Common myeloid progenitor, CD34-positive (primary cell): ENCODE data around the gene FAM53A.

Source experiments
- CTCF ChIA-PET: fragments of 350-600 bp; sonication (Branson Sonifier 250); formaldehyde crosslinking; loops from one replicate; lab custom pipeline; 2021; ENCODE audit warnings: antibody characterized with exemption; lab: Charles Lee
- POLR2A ChIA-PET: fragments of 350-600 bp; sonication (Branson Sonifier 250); formaldehyde crosslinking; loops from one replicate; lab custom pipeline; 2021; ENCODE audit warnings: antibody characterized with exemption; lab: Charles Lee
- DNase-seq, 3 donors: peaks; one replicate each; pipeline versions ENCODE4 v3.0.0 to v3.0.0-alpha.2; 2013
- H3K27ac ChIP-seq, 2 experiments: 1 replicate in 1 of 2; 2 replicates in 1 of 2; pipeline ENCODE4 v1.7.0; 2013; ENCODE audit warnings: inconsistent platforms in 2 of 2, low read length in 2 of 2, mild to moderate bottlenecking in 2 of 2, low read depth in 1 of 2, moderate library complexity in 1 of 2; ENCODE audit not compliant: severe bottlenecking in 2 of 2, insufficient read depth in 1 of 2, poor library complexity in 1 of 2
- H3K27me3 ChIP-seq, 5 experiments: replicated peaks in 2 of 5; 1 replicate in 3 of 5; 2 replicates in 2 of 5; pipeline versions ENCODE4 v1.6.1 to v1.7.0; 2013; ENCODE audit warnings: low read length in 4 of 5, mild to moderate bottlenecking in 2 of 5, moderate library complexity in 2 of 5, inconsistent platforms in 1 of 5; ENCODE audit not compliant: insufficient read depth in 5 of 5, control insufficient read depth in 4 of 5
- H3K36me3 ChIP-seq, 4 experiments: 1 replicate in 2 of 4; 2 replicates in 2 of 4; pipeline versions ENCODE4 v1.6.1 to v1.7.0; 2013; ENCODE audit warnings: low read length in 3 of 4, control low read depth in 1 of 4, mild to moderate bottlenecking in 1 of 4; ENCODE audit not compliant: control insufficient read depth in 4 of 4, insufficient read depth in 4 of 4
- H3K4me1 ChIP-seq, 4 experiments: 1 replicate in 3 of 4; 2 replicates in 1 of 4; pipeline versions ENCODE4 v1.6.1 to v1.7.1; 2013; ENCODE audit warnings: low read length in 3 of 4, mild to moderate bottlenecking in 3 of 4, control low read depth in 1 of 4, inconsistent platforms in 1 of 4, moderate library complexity in 1 of 4; ENCODE audit not compliant: control insufficient read depth in 4 of 4, insufficient read depth in 4 of 4; ENCODE audit errors: control extremely low read depth in 1 of 4
- H3K4me3 ChIP-seq, 7 experiments: 1 replicate in 4 of 7; 2 replicates in 3 of 7; pipeline versions ENCODE4 v1.5.1 to v1.7.0; 2013; ENCODE audit warnings: mild to moderate bottlenecking in 7 of 7, low read length in 6 of 7, moderate library complexity in 6 of 7, inconsistent platforms in 2 of 7, low read depth in 2 of 7, control low read depth in 1 of 7; ENCODE audit not compliant: insufficient read depth in 4 of 7, control insufficient read depth in 1 of 7; ENCODE audit errors: extremely low read depth in 1 of 7
- H3K9me3 ChIP-seq, 5 experiments: 1 replicate in 4 of 5; 2 replicates in 1 of 5; pipeline versions ENCODE4 v1.6.1 to v1.7.1; 2013; ENCODE audit warnings: low read length in 4 of 5, mild to moderate bottlenecking in 2 of 5, inconsistent platforms in 1 of 5, low read depth in 1 of 5, moderate library complexity in 1 of 5; ENCODE audit not compliant: control insufficient read depth in 4 of 5, insufficient read depth in 2 of 5; ENCODE audit errors: control extremely low read depth in 1 of 5
- WGBS: methylation state at CpG from one replicate; pipeline ENCODE4 v1.1.5; 2013; ENCODE audit not compliant: insufficient coverage; 5-methylcytosine and 5-hydroxymethylcytosine counted together

FAM53A gene

DNA sequence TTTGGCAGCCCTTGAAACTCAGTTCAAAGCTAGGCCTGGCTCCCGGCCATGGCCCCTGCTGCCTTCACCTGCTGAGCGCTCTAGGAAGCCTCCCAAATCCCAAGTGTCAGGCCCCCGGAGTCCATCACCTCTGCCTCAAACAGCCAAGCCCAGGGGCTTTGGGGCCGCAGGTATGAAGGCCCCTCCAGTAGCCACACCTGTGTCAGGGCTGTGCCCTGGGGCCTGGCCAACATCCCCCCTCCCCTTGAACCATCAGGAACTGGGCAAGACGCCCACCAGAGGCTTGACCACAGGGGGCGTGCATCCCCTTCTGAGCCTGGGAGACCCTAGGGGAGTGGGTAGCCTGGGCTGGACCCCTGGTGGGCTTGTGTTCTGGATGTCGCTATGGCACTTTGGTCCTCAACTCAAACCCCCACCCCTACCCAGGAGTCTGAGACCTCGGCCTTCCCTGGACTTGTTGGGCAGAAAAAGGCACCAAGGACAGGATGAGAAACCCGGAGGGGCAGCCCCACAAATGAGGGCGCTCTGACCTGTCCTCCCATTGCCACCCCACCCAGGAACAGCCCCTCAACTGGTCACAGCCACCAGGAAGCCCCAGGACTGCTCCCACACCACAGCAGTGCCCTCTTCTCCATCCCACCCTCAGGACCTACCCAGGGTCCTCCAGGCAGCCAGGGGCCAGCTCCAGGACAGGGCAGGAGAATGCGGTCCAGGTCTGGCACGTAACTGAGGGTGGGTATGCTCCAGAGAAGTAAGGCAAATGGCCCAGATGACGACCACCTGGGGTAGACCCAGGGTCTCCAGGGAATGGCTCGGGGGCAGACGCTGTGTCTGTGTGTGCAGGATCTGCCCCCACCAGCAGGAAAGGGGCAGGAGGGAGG, 32.2 kb upstream of the FAM53A start:
- ChIA-PET CTCF (interaction anchor here (29.6 kb wide), 1 partner anchor 10 kb away, joined by 705 read pairs; the partner anchor contains the start of genes TACC3 and TMEM129), POLR2A (interaction anchor here (0.6 to 1.0 kb wide), 2 partner anchors 8 to 10 kb away, joined by 3 to 5 read pairs; no protein-coding TSS in a partner anchor)
- H3K27me3 ChIP-seq = no peaks in the 10 kb centered on the region
- 89% methylated on average over 13 of the region's 15 CpGs for WGBS
- DNase-seq = no peak
- peak overlapping the region in 1 of 2 experiments; percentile 97 for H3K27ac ChIP-seq
- H3K4me3 ChIP-seq = peak overlapping the region in 1 of 7 experiments; percentile 91
- peaks cover 10 to 69% (median 59%) of the 10 kb centered on the region in 4 experiments for H3K4me1 ChIP-seq
- H3K36me3 ChIP-seq = peaks cover 0 to 40% (median 17%) of the 10 kb centered on the region in 4 experiments
- H3K9me3 ChIP-seq = no peaks in the 10 kb centered on the region

DNA sequence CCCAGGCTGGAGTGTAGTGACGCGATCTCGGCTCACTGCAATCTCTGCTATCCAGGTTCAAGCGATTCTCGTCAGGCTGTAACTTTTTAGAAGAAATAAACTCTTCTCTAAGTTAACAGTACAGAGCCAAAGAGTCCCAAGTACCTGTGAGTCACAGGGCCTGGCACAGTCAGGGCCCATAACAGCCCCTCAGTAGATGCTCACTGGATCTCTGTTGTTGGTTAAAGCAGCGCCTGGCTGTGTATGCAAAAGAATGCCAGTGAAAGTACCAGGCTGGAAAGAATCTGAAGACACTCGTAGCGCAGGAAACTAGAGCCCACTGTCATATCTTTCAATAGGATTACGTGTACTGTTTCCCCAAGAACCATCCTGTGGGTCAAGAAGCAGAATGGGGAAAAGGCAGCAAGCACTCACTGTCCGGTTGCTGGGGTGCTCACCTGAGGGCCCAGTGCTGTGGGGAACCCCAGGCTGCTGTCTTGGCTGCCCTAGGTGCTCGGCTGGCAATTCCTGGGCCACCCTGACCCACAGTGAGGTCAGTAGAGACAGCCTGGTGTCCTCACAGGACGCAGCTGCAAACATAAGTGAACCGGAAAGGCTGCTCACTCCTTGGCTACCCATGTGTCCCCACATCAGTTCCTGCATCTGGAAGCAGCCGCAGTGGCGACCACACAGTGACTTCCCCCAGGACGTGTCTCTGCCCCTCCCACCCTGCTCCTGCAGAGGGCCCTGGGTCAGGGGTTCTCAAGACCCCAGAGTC, 31.1 kb upstream of the FAM53A start:
- DNase-seq = peak; percentile 64 to 96 (median 93)
- H3K27me3 ChIP-seq = no peaks in the 10 kb centered on the region
- 43% methylated on average over 13 of the region's 16 CpGs for WGBS
- peaks cover 10 to 74% (median 66%) of the 10 kb centered on the region in 4 experiments for H3K4me1 ChIP-seq
- peak overlapping the region; percentile 62 to 97 for H3K27ac ChIP-seq
- ChIA-PET CTCF (interaction anchor here (29.6 kb wide), 1 partner anchor 11 kb away, joined by 705 read pairs; the partner anchor contains the start of genes TACC3 and TMEM129), POLR2A (interaction anchor here (0.6 to 1.0 kb wide), 2 partner anchors 9 to 11 kb away, joined by 3 to 5 read pairs; no protein-coding TSS in a partner anchor)
- H3K36me3 ChIP-seq = peaks cover 0 to 43% (median 17%) of the 10 kb centered on the region in 4 experiments
- H3K4me3 ChIP-seq = peak overlapping the region in 5 of 7 experiments; percentile 24 to 91 (median 67)
- no peaks in the 10 kb centered on the region for H3K9me3 ChIP-seq

DNA sequence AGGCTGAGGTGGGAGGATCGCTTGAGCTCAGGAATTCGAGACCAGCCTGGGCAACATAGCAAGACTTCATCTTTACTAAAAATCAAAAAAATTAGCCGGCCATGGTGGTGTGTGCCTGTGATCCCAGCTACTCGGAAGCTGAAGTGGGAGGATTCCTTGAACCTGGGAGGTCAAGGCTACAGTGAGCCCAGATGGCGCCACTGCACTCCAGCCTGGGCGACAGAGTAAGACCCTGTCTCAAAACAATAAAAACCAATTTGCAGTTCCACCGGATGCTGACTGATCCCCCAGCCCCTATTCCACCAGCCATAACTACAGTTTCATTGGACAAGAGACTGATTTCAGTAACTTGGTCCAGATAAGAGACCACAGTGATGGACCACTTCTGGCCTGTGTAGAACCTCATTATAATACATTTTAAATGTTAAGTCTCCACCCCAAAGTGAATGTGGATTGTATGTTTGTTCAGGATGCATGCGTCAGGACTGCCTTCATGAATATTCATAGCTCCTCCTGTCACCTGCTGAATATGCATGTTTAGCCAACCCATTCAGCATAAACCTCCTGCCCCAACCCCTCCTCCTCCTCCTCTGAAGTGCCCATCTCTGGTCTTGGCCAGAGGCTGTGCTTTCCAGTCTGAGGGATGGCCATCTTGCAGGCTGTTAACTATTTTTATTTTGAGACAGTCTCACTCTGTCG, 30.3 kb upstream of the FAM53A start:
- Histone ChIP-seq H3K27ac (peak overlapping the region; percentile 62 to 97), H3K4me1 (peaks cover 10 to 68% (median 61%) of the 10 kb centered on the region in 4 experiments), H3K27me3 (no peaks in the 10 kb centered on the region), H3K36me3 (peaks cover 0 to 49% (median 18%) of the 10 kb centered on the region in 4 experiments), H3K4me3 (peak overlapping the region in 4 of 7 experiments; percentile 46 to 91 (median 75)), H3K9me3 (no peaks in the 10 kb centered on the region)
- POLR2A ChIA-PET = no interaction called here
- 86% methylated on average over 5 of the region's 9 CpGs for WGBS
- no peak for DNase-seq
- CTCF ChIA-PET = interaction anchor here (7.1 to 29.6 kb wide), 2 partner anchors 12 to 22 kb away, joined by 88 to 705 read pairs; partner anchors contain the start of genes TACC3 and TMEM129

- ChIA-PET POLR2A (interaction anchor here (0.9 to 2.1 kb wide), 5 partner anchors 8 to 22 kb away, joined by 3 to 22 read pairs (median 7); partner anchors contain the start of genes TACC3 and TMEM129), CTCF (interaction anchor here (7.1 to 29.6 kb wide), 2 partner anchors 13 to 21 kb away, joined by 88 to 705 read pairs; partner anchors contain the start of genes TACC3 and TMEM129)
- 33% methylated on average over 35 of the region's 35 CpGs for WGBS
These were observed 29.1 kb upstream of the FAM53A start for GRCh38 chr4:1713003-1713851.

DNA sequence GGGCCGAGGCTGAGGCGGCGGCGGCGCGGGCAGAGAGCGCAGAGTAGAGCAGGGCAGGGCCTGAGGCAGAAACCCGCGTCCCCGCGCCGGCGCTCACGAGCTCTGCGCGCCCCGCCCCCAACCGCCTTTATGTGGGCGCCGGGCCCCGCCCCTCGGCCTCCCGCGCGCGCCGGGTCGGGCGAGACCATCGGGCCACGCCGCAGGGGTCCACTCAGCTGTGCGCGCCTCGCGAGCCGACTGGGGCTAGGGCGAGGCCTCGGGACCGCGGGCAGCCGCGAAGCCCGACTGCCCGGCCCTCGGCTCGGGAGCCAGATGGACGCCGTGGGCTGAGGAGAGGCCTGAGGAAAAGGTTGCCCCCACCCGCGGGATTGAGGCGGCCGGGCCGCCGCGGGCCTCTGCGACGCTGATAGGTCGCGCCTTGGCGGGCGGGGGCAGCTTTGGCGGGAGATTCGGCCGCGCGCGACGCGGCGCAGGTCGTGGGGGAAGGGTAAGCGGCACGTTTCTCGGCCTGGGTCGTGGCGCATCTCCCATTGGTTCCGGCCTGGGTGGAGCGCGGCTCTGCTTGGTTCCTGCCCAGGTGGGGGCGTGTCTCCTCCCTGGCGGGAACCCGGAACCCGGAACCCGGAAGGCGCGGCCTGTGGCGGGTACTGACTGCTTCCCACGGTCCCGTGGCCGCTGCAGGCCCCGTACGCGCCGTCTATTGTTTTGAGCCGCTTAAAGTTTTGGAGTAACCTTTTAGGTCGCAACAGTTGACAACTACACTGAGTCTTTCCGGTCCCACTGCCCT, 28.3 kb upstream of the FAM53A start, which contains the start of gene SLBP:
TSS of gene SLBP (minus strand) at position 104 of the 787 bp plus-strand sequence. CDS start 131 bp downstream, outside the sequence.
- peaks cover 0 to 42% (median 14%) of the 10 kb centered on the region in 4 experiments for H3K36me3 ChIP-seq
- H3K4me3 ChIP-seq = peak within 1 kb of the TSS; percentile 79 to 98 (median 91)
- POLR2A ChIA-PET = interaction anchor here (0.8 to 2.1 kb wide), 6 partner anchors 9 to 21 kb away, joined by 3 to 22 read pairs (median 8); partner anchors contain the start of genes TACC3 and TMEM129

More at GRCh38 chr4:1713003-1713851, 29.1 kb upstream of the FAM53A start:
- H3K4me3 ChIP-seq = peak overlapping the region; percentile 79 to 98 (median 91)
- peaks cover 0 to 47% (median 19%) of the 10 kb centered on the region in 4 experiments for H3K36me3 ChIP-seq
- H3K9me3 ChIP-seq = no peaks in the 10 kb centered on the region
- peak overlapping the region; percentile 94 to 97 for H3K27ac ChIP-seq
- H3K27me3 ChIP-seq = no peaks in the 10 kb centered on the region
- no peak for DNase-seq
- peaks cover 10 to 62% (median 58%) of the 10 kb centered on the region in 4 experiments for H3K4me1 ChIP-seq

More for the DNA sequence above, 28.3 kb upstream of the FAM53A start, which contains the start of gene SLBP:
- Histone ChIP-seq H3K4me1 (peaks cover 10 to 60% (median 56%) of the 10 kb centered on the region in 4 experiments), H3K9me3 (no peaks in the 10 kb centered on the region), H3K27me3 (no peaks in the 10 kb centered on the region), H3K27ac (peak within 1 kb of the TSS; percentile 94 to 97)
- DNase-seq = peak; percentile 97 to 98 (median 98)
- under 1% methylated on average over 95 of the region's 98 CpGs for WGBS
- CTCF ChIA-PET = interaction anchor here (7.1 to 29.6 kb wide), 2 partner anchors 14 to 20 kb away, joined by 88 to 705 read pairs; partner anchors contain the start of genes TACC3 and TMEM129
